Measurements from ENCODE around the gene NES.

The NES gene

GRCh38 chr1:156655904-156656516, 21.2 kb downstream of the NES start:
- ChIA-PET POLR2A (no interaction called here), CTCF (interaction anchor here (0.9 to 8.3 kb wide), 5 partner anchors 22 to 35 kb away, joined by 3 to 97 read pairs (median 3); no protein-coding TSS in a partner anchor)
- TF ChIP-seq FOXA1 (IDR thresholded peaks at IDR 0.05) (no peak), HDGF (IDR thresholded peaks at IDR 0.05; ENCODE audit: borderline replicate concordance) (no peak), FOXK2 (IDR thresholded peaks at IDR 0.05) (no peak), ZNF384 (IDR thresholded peaks at IDR 0.05) (no peak), ELF4 (IDR thresholded peaks at IDR 0.05) (no peak)
- DNase-seq (ENCODE audit: extremely low spot score) = no peak

- DNase-seq (ENCODE audit: extremely low spot score) = no peak
- TF ChIP-seq HDGF (IDR thresholded peaks at IDR 0.05; ENCODE audit: borderline replicate concordance) = no peak
- TF ChIP-seq CTBP1 (IDR thresholded peaks at IDR 0.05; ENCODE audit: borderline replicate concordance) = no peak
- TF ChIP-seq ZNF384 (IDR thresholded peaks at IDR 0.05) = no peak
- TF ChIP-seq BHLHE40 (IDR thresholded peaks at IDR 0.05; ENCODE audit: borderline replicate concordance) = no peak
- TF ChIP-seq ELF4 (IDR thresholded peaks at IDR 0.05) = no peak
- TF ChIP-seq PKNOX1 (IDR thresholded peaks at IDR 0.05) = no peak
- TF ChIP-seq SP1 (IDR thresholded peaks at IDR 0.05) = no peak
- no peak for TF ChIP-seq FOXA1 (IDR thresholded peaks at IDR 0.05)
- TF ChIP-seq SUZ12 (IDR thresholded peaks at IDR 0.05) = no peak
- TF ChIP-seq LEF1 (IDR thresholded peaks at IDR 0.05; ENCODE audit: borderline replicate concordance) = no peak
- TF ChIP-seq TARDBP (IDR thresholded peaks at IDR 0.05) = no peak
- TF ChIP-seq ARNT (IDR thresholded peaks at IDR 0.05) = no peak
- TF ChIP-seq FOXK2 (IDR thresholded peaks at IDR 0.05) = no peak
- no peak for TF ChIP-seq NFRKB (IDR thresholded peaks at IDR 0.05)
- TF ChIP-seq FOXM1 (IDR thresholded peaks at IDR 0.05; ENCODE audit: borderline replicate concordance) = no peak
- TF ChIP-seq L3MBTL2 (conservative IDR thresholded peaks at IDR 0.05) = no peak
- POLR2A ChIA-PET = no interaction called here
- CTCF ChIA-PET = interaction anchor here (0.6 to 8.3 kb wide), 10 partner anchors 9 to 123 kb away, joined by 3 to 97 read pairs (median 3); partner anchors contain the start of gene HAPLN2
Measured at GRCh38 chr1:156655151-156655903, 21.9 kb downstream of the NES start.

- POLR2A ChIA-PET = no interaction called here
- no peak for DNase-seq (ENCODE audit: extremely low spot score)
- CTCF ChIA-PET = interaction anchor here (0.7 to 8.3 kb wide), 6 partner anchors 9 to 36 kb away, joined by 3 to 97 read pairs (median 3); partner anchors contain the start of gene HAPLN2
- TF ChIP-seq HDGF (IDR thresholded peaks at IDR 0.05; ENCODE audit: borderline replicate concordance) (no peak), BHLHE40 (IDR thresholded peaks at IDR 0.05; ENCODE audit: borderline replicate concordance) (no peak), SUZ12 (IDR thresholded peaks at IDR 0.05) (no peak), CTBP1 (IDR thresholded peaks at IDR 0.05; ENCODE audit: borderline replicate concordance) (no peak), ELF4 (IDR thresholded peaks at IDR 0.05) (no peak), L3MBTL2 (conservative IDR thresholded peaks at IDR 0.05) (no peak), FOXK2 (IDR thresholded peaks at IDR 0.05) (no peak), NFRKB (IDR thresholded peaks at IDR 0.05) (no peak)
Measured at GRCh38 chr1:156654700-156655099, 22.5 kb downstream of the NES start.

GRCh38 chr1:156652992-156653355, 24.2 kb downstream of the NES start:
- TF ChIP-seq NFRKB (IDR thresholded peaks at IDR 0.05) (no peak), HDGF (IDR thresholded peaks at IDR 0.05; ENCODE audit: borderline replicate concordance) (no peak), TARDBP (IDR thresholded peaks at IDR 0.05) (no peak), ZNF384 (IDR thresholded peaks at IDR 0.05) (no peak), L3MBTL2 (conservative IDR thresholded peaks at IDR 0.05) (no peak), ARNT (IDR thresholded peaks at IDR 0.05) (no peak), CTBP1 (IDR thresholded peaks at IDR 0.05; ENCODE audit: borderline replicate concordance) (no peak), SUZ12 (IDR thresholded peaks at IDR 0.05) (no peak)
- DNase-seq (ENCODE audit: extremely low spot score) = no peak
- POLR2A ChIA-PET = interaction anchor here (1.9 kb wide), 1 partner anchor 8 kb away, joined by 4 read pairs; no protein-coding TSS in a partner anchor
- CTCF ChIA-PET = interaction anchor here (1.5 to 2.3 kb wide), 2 partner anchors 25 to 29 kb away, joined by 5 to 7 read pairs; no protein-coding TSS in a partner anchor

- TF ChIP-seq NFRKB (IDR thresholded peaks at IDR 0.05) (no peak), CTBP1 (IDR thresholded peaks at IDR 0.05; ENCODE audit: borderline replicate concordance) (no peak), TARDBP (IDR thresholded peaks at IDR 0.05) (no peak), BHLHE40 (IDR thresholded peaks at IDR 0.05; ENCODE audit: borderline replicate concordance) (no peak), ELF4 (IDR thresholded peaks at IDR 0.05) (no peak), SP1 (IDR thresholded peaks at IDR 0.05) (no peak), HDGF (IDR thresholded peaks at IDR 0.05; ENCODE audit: borderline replicate concordance) (no peak), FOXA1 (IDR thresholded peaks at IDR 0.05) (no peak), ARNT (IDR thresholded peaks at IDR 0.05) (no peak)
- DNase-seq (ENCODE audit: extremely low spot score) = no peak
- ChIA-PET CTCF (interaction anchor here (1.5 to 2.3 kb wide), 2 partner anchors 25 to 28 kb away, joined by 5 to 7 read pairs; no protein-coding TSS in a partner anchor), POLR2A (interaction anchor here (0.9 to 1.9 kb wide), 2 partner anchors 9 to 28 kb away, joined by 3 to 4 read pairs; no protein-coding TSS in a partner anchor)
Measured at GRCh38 chr1:156652131-156652991, 24.8 kb downstream of the NES start.

- TF ChIP-seq HDGF (IDR thresholded peaks at IDR 0.05; ENCODE audit: borderline replicate concordance) (no peak), NFRKB (IDR thresholded peaks at IDR 0.05) (no peak), FOXA1 (IDR thresholded peaks at IDR 0.05) (no peak), FOXK2 (IDR thresholded peaks at IDR 0.05) (no peak), FOXM1 (IDR thresholded peaks at IDR 0.05; ENCODE audit: borderline replicate concordance) (no peak), L3MBTL2 (conservative IDR thresholded peaks at IDR 0.05) (no peak), ELF4 (IDR thresholded peaks at IDR 0.05) (no peak), BHLHE40 (IDR thresholded peaks at IDR 0.05; ENCODE audit: borderline replicate concordance) (no peak), ARNT (IDR thresholded peaks at IDR 0.05) (no peak), ZNF384 (IDR thresholded peaks at IDR 0.05) (no peak), PKNOX1 (IDR thresholded peaks at IDR 0.05) (no peak)
- ChIA-PET POLR2A (interaction anchor here (1.5 kb wide), 1 partner anchor 25 kb away, joined by 7 read pairs; no protein-coding TSS in a partner anchor), CTCF (interaction anchor here (0.9 to 2.9 kb wide), 11 partner anchors 9 to 42 kb away, joined by 3 to 23 read pairs (median 7); partner anchors contain the start of genes HAPLN2 and NES)
- DNase-seq (ENCODE audit: extremely low spot score) = no peak
Measured at GRCh38 chr1:156648951-156649350, 28.3 kb downstream of the NES start.

All from HEK293T (cell line).